ENCODE results near the gene EDEM1.
"Not testable (repeated sequence)": the region's sequence is repeated elsewhere in the genome, so short reads cannot be mapped to it uniquely, and the experiment has no call there.

Gene EDEM1

GRCh38 chr3:5179036-5179435, 8.5 kb upstream of the EDEM1 start:
- DNase-seq: not testable (repeated sequence)

DNA sequence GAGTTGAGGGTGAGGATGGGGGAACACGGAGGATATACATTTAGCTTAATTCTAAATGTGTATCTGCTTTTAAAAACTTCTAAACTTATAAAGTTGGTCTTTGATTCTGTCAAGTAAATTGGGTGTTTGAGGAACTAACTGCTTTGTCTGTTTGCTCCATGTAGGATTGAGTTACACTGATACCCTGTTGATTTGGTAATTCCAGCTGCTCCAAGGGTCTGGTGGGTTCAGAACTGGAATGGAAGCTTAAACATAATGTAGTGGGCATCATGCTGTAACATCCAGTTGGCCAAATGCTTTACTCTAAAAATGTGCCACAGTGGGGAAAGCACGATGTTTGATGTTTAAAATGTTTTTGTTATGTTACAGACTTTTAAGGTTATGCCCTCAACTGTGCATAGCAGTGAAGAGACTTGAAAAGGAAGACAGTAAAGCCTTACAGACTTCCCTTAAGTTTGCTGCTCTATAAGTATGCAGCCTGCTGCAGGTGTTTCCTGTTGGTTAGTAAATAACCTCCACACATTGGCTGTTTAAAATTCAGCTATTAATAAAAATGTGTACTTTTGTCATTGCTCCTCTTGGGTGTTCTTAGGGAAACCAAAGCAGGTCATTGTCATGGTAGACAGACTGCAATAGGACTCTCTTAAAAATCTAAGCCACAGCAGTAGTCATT, 5.9 kb upstream of the EDEM1 start:
- DNase-seq: no peak

DNA sequence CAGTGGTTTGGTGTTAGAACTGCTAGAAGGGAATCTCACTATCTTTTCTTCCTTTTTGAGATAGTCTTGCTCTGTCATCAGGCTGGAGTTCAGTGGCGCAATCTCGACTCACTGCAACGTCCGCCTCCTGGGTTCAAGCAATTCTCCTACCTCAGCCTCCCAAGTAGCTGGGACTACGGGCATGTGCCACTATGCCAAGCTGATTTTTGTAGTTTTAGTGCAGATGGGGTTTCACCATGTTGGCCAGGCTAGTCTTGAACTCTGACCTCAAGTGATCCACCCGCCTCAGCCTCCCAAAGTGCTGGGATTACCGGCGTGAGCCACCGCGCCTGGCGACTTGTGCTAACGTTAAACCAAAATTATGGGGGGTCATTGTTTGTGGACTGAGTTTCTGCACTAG, 3.8 kb upstream of the EDEM1 start:
- DNase-seq: not testable (repeated sequence)

GRCh38 chr3:5184499-5184898, 3.0 kb upstream of the EDEM1 start:
- no peak for DNase-seq

DNA sequence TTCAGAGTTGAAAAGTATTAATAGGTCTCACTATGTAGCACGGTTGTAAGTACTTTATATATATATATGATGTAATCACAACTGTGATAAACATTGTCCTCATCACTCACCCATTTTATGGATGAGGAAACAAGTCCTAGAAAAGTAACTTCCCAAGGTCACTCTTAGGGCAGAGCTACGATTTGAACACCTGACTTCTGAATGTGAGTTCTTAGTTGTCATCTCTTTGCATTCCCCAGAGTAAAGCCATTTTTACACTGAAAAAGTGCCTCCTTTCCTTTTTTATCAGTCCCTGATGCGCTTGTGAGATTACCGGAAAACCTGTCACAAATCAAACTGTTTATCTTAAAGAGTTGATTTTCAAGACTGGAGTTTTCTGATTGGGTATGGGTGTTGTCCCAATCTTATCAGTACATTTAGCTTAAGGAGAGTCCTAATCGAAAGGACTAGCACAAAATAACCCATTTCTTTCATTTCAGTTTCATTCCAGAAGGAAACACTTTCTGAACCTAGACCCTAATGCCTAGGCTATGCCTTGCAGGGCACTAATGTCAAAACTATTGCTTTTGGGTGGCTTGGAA, 2.3 kb upstream of the EDEM1 start:
- no peak for DNase-seq

GRCh38 chr3:5186089-5186857, 1.2 kb upstream of the EDEM1 start:
- DNase-seq: no peak

GRCh38 chr3:5186858-5187155, 700 bp upstream of the EDEM1 start:
- DNase-seq: no peak

GRCh38 chr3:5187920-5188418, 462 bp downstream of the EDEM1 start:
- peak; percentile 3 for DNase-seq

- DNase-seq: peak; percentile 8
Observed at GRCh38 chr3:5188419-5189221, 1.1 kb downstream of the EDEM1 start.

DNA sequence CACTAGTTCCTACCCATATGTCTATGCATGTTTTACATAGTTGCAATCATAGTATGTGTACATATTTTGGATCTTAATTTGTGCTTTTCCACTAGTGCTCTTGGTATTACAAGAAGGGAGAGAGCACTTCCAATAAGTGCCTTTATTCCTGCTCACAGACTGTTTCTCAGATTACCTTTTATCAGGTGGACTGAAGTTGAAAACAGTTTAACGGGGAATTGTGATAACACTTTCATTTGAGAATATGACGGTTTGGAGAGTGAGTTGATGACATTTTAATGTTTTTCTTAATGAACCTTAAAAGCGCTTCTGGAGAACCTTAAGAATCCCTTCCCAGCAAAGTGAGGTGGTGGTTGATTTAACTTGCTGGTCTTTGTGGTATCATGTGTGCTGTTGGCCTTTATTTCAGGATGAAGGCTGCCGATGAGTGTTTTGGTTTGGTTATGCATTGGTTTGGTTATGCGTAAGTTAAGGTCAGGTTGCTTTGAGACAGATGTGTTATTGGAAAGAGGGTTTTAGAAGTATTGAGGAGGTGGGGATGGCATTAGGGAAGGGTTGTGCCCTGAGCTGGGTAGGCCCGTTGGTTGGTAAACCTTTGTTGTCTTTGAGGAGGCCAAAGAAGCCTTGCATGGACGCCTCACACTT, 2.8 kb downstream of the EDEM1 start:
- no peak for DNase-seq

GRCh38 chr3:5191555-5192304, 4.2 kb downstream of the EDEM1 start:
- no peak for DNase-seq

DNA sequence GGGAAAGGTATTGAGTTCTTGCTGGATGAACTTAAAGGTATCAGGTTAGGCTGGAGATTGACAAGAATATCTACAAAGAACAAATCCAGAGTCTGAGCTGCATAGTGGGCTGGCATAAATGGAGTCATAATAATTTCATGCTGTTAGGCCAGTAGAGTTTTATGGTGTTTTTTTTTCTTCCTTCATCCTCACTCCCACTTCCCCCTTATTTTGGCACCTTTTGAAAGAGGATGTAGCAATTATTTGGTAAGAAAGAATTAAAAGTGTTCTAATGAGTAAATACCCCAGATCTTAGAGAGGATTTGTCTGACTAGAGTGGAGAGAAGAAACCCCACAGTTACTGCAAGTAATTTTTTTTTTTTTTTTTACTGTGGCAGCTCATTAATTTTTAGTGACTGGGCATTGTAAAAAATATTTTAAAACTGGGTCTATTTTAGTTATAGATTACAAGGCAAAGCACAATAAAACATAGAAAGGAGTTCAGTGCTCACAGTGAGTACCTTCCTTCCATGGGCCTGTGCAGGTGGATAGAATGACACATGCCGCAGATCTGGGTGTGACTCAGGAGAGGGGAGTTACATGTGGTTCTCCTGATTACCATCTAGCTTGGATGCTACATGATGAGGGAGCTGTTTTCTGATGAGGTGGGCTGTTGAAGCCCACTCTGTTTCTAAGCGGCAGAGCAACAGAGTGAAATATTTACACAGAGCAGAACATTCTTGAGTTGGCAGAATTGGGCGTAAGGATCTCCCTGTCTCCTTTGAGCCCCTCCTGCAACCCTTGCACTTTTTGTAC, 5.3 kb downstream of the EDEM1 start:
- no peak for DNase-seq

DNA sequence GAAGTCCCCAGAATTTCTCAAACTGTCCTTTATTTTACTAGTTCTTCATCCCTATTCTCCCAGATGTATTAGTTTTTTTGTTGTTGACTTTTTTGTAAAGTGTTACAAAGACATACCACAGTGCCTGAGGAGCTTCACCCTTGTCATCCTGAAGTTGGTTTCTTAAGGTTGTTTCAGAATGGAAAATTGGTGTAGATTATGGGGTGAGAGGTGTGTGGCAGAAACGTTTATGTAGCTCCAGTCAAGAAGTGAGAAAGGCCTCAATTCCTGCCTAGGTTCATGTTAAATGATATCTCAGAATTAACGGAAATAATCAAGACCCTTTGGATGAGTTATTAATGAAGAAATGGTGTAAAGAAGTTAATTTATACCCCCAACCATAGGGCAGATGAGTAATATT, 6.8 kb downstream of the EDEM1 start:
- DNase-seq: no peak

- DNase-seq: no peak
Observed at GRCh38 chr3:5194801-5195509, 7.4 kb downstream of the EDEM1 start.

GRCh38 chr3:5195605-5196004, 8.1 kb downstream of the EDEM1 start:
- no peak for DNase-seq

DNA sequence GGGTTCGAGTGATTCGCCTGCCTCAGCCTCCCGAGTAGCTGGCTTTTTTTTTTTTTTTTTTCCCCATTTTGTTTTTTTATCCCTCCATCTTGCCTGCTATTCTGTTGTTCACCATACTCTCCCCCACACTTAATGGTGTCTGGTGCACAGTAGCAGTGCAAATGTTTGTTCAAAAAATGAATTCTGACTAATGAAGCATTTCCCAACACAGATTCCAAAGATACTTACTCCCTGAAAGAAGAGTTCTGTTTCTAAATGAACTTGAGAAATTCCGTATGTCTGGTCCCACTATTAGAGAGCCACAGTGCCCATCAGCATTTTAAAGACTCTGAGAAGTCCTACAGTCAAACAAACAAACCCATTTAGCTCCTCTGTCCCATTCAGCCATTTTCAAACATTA, 9.5 kb downstream of the EDEM1 start:
- no peak for DNase-seq

- DNase-seq: no peak
Observed at GRCh38 chr3:5197470-5198312, 10.2 kb downstream of the EDEM1 start.

DNA sequence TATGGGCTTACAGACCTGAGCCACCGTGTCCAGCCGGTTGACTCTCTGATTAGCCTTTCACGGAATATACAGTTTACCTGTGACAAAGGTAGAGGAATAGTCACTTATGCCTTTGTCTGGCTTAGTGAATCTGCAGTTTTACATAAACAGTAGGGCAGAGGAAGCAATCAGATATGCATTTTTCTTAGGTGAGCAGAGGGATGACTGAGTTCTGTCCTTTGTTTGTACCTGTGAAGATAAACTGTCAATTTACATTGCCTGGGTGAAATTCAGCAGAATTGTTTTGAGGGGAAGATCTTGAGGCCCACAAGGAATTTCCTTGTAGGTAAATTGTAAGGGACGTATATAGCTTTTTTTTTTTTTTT, 10.8 kb downstream of the EDEM1 start:
- no peak for DNase-seq

GRCh38 chr3:5198986-5199731, 11.7 kb downstream of the EDEM1 start:
- no peak for DNase-seq
